GM13977 (cell line): Measurements from ENCODE around the gene ERAP2.

Experiments used
- DNase-seq: peaks from one replicate; pipeline ENCODE4 v3.0.0; 2012; ENCODE audit warnings: low spot score
- in situ Hi-C: fragments of 300-500 bp; cut with MboI; formaldehyde crosslinking; loops from one replicate; pipeline ENCODE4 v1.12.0; 2022; ENCODE audit warnings: low sequenced_read_pairs, low pct_unique_long_range_greater_than_20kb, mixed read lengths, inconsistent platforms; ENCODE audit not compliant: unreplicated experiment
- TF ChIP-seq, protein P1 (sequence below): IDR thresholded peaks from 2 replicates; pipeline ENCODE4 v1.5.1; 2012; ENCODE audit warnings: mild to moderate bottlenecking, control low read depth; ENCODE audit not compliant: insufficient read depth; ENCODE audit errors: extremely low read depth, missing control alignments

The ERAP2 gene

DNA sequence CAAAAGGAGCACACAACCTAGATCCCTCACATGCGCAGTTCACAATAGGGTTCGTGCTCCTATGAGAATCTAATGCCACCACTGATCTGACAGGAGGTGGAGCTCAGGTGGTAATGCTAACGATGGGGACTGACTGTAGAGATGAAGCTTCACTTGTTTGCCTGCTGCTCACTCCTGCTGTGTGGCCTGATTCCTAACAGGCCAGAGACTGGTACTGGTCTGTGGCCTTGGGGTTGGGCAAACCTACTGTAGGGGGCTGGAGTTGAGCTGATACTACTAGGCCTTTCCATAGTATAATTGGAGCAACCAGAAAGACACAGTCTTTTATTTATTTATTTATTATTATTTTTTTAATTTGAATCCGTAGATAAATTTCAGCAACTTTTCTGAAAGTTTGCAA lies 64.8 kb downstream of the ERAP2 start:
- TF ChIP-seq, protein P1, sequence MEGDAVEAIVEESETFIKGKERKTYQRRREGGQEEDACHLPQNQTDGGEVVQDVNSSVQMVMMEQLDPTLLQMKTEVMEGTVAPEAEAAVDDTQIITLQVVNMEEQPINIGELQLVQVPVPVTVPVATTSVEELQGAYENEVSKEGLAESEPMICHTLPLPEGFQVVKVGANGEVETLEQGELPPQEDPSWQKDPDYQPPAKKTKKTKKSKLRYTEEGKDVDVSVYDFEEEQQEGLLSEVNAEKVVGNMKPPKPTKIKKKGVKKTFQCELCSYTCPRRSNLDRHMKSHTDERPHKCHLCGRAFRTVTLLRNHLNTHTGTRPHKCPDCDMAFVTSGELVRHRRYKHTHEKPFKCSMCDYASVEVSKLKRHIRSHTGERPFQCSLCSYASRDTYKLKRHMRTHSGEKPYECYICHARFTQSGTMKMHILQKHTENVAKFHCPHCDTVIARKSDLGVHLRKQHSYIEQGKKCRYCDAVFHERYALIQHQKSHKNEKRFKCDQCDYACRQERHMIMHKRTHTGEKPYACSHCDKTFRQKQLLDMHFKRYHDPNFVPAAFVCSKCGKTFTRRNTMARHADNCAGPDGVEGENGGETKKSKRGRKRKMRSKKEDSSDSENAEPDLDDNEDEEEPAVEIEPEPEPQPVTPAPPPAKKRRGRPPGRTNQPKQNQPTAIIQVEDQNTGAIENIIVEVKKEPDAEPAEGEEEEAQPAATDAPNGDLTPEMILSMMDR = no peak
- DNase-seq = no peak
- in situ Hi-C loops = no loop called here

DNA sequence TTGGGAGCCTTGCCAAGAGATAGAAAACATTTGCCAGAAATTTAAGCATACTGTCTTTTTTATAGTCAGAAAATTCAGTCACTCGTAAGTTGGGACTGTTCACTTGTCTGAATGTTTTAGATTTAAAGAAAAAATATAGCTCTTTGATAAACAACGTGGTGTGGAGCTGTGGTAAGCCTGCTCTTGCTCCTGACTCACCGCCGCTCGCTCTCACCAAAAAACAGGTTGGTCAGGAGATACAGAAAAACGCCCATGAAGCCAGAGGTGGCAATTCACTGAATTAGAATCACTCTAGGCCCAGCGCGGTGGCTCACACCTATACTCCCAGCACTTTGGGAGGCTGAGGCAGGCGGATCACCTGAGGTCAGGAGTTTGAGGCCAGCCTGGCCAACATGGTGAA lies 65.8 kb downstream of the ERAP2 start:
- TF ChIP-seq, protein P1 = no peak
- in situ Hi-C loops = no loop called here
- no peak for DNase-seq

DNA sequence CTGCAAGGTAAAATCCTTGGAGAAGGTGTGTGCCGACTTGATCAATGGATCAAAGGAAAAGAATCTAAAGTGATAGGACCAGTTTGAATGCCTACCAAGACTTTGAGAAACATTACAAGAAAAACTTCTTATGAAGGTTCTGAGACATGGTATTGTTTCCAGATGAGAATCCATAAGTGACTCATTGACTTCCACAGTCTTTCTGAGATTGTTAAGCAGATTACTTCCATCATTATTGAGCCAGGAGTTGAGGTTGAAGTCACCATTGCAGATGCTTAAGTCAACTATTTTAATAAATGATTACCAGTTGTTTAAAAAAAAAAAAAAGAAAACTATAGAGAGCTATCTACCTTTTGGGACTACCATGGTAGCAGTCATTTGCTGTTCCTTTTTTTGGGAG lies 66.6 kb downstream of the ERAP2 start:
- TF ChIP-seq, protein P1 = no peak
- in situ Hi-C loops = no loop called here
- no peak for DNase-seq

DNA sequence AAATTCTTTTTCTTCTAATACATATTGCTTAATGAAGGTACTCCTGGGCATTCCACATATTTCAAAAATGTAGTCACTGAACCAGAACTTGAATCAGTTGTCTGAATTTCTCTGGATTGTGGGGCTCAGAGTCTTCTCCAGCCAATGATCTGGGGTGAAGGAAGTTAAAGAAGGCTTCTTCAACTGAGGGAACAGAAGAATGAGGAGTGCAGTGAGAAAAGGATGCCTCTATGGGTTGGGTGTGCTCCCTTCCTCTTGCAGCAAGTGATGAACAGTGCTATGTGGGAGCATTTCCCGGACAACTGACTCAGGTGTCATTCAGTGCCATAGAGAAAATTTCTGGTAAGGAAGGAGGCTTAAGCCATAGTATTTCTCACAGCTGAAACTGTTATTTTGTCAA lies 67.5 kb downstream of the ERAP2 start:
- in situ Hi-C loops = no loop called here
- TF ChIP-seq, protein P1 = no peak

DNA sequence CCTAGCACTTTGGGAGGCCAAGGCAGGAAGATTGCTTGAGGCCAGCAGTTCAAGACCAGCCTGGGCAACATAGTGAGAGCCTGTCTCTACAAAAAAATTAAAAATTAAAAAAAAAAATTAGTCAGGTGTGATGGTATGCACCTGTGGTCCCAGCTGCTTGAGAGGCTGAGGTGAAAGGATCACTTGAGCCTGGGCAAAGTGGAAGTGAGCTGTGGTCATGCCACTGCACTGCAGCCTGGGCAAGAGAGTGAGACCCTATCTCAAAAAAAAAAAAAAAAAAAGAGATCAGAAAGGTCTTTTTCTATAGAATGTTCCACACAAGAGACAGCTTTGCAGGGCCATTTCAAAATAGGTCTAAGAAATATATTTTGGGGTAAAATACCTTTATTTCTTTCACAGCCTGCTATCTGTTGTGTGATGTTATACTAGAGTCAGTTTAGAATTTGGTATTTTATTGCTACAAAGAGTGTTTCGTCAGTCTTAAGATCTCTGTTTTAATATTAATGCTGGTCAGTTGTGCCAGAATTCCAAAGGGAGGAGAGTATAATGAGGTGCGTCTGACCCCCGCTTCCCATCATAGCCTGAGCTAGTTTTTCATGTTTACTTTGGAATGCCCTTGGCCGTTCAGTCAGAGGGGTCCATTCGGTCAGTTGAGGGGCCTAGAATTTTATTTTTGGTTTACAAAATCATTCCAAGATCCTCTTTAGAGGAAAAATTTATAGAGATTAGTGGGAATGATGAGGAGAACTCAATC lies 69.0 kb downstream of the ERAP2 start:
- in situ Hi-C loops = no loop called here
- no peak for DNase-seq
- TF ChIP-seq, protein P1 = no peak

More for the DNA sequence above, 67.5 kb downstream of the ERAP2 start:
- DNase-seq = no peak

DNA sequence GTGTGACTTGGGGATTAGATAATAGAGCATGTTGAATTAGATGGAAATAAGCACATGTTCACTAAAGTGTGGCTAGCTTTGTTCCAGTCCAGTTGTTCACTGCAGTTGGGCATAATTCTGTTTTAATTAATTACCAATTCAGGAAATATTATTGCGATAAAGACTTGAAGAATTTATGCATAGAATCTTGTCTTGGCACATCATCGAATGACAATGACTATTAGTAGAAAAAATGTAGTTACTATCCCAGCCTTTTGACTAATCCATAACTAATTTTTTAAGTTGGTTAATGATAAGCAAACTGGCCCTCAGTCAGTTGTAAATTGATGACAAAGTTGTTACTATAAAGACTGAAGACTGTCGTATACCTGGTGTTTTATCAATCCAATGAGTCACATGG lies 70.1 kb downstream of the ERAP2 start:
- in situ Hi-C loops = no loop called here
- DNase-seq = no peak
- TF ChIP-seq, protein P1 = no peak
